ENCODE results near the gene ERBB2. TPM values are rescaled to one million over a fixed set of nuclear protein-coding genes. Genes with fewer than 3 reads are reported as not detected.
A peak's percentile ranks its signal among the peaks of the same experiment; 100 is the strongest.

Gene ERBB2
- total and polyA plus RNA-seq, 2 of the 8 experiments (the other 6 are each of a cell fraction or from before 2014, with no cell fraction given), result 183 to 394 TPM

- TF ChIP-seq CHD7 (IDR thresholded peaks at IDR 0.05; ENCODE audit: insufficient replicate concordance, low read length) (no peak), BACH1 (IDR thresholded peaks at IDR 0.05; ENCODE audit: low read length) (no peak), ASH2L (IDR thresholded peaks at IDR 0.05; ENCODE audit: low read length) (peak; percentile 79), SRF (IDR thresholded peaks at IDR 0.05; ENCODE audit: low read depth, low read length) (no peak), GABPA (IDR thresholded peaks at IDR 0.05; ENCODE audit: borderline replicate concordance, insufficient read depth, low read length) (peak; percentile 84; the same call in 1 of the 2 replicates), CBX5 (IDR thresholded peaks at IDR 0.05; ENCODE audit: low read depth, low read length) (no peak), EP300 (IDR thresholded peaks at IDR 0.05; ENCODE audit: borderline replicate concordance in 1 of 2, low read depth in 2 of 2, low read length in 2 of 2) (no peak), CREB1 (IDR thresholded peaks at IDR 0.05) (peak; percentile 60), BRCA1 (IDR thresholded peaks at IDR 0.05; ENCODE audit: low read depth, low read length) (no peak), JUN (IDR thresholded peaks at IDR 0.05; ENCODE audit: low read depth, low read length) (no peak)
Measured at GRCh38 chr17:39667945-39668924, 31.6 kb upstream of the ERBB2 start, which contains the start of gene PNMT (continued).
